ENCODE data around the gene RANBP1.

DNA sequence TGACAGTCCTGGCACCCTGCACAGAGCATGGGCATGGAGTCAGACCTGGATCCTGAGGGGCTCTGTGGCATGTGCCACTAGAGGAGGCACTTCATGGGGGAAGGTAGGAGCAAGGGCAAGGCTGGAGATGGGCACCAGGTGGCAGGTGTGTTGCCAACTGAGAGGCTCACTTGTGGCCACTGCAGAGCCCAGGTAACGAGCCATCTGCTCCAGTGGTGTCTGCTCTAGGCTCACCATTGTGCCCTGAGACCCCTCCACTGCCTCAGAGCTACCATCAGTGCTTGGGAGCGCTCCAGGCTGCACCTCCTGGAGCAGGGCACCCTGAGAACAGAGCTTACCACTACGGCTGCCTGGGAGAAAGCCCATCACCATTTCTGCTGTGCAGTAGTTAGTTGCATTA, 14.4 kb downstream of the RANBP1 start:
- TF ChIP-seq CHD1 (IDR thresholded peaks at IDR 0.05; ENCODE audit: low read depth, low read length) (no peak), POLR2A (IDR thresholded peaks at IDR 0.05; ENCODE audit: low read depth, low read length) (no peak), RFX5 (IDR thresholded peaks at IDR 0.05; ENCODE audit: low read depth, low read length) (no peak), MAZ (IDR thresholded peaks at IDR 0.05; ENCODE audit: borderline replicate concordance, low read depth, low read length) (no peak), FOS (IDR thresholded peaks at IDR 0.05; ENCODE audit: low read depth, low read length) (no peak), SMC3 (IDR thresholded peaks at IDR 0.05; ENCODE audit: low read depth, low read length) (no peak), RAD21 (IDR thresholded peaks at IDR 0.05; ENCODE audit: low read length) (no peak), CEBPB (IDR thresholded peaks at IDR 0.05; ENCODE audit: low read depth, low read length) (no peak), MAFK (IDR thresholded peaks at IDR 0.05; ENCODE audit: low read depth, low read length) (no peak)
- TF ChIP-seq, protein P1, sequence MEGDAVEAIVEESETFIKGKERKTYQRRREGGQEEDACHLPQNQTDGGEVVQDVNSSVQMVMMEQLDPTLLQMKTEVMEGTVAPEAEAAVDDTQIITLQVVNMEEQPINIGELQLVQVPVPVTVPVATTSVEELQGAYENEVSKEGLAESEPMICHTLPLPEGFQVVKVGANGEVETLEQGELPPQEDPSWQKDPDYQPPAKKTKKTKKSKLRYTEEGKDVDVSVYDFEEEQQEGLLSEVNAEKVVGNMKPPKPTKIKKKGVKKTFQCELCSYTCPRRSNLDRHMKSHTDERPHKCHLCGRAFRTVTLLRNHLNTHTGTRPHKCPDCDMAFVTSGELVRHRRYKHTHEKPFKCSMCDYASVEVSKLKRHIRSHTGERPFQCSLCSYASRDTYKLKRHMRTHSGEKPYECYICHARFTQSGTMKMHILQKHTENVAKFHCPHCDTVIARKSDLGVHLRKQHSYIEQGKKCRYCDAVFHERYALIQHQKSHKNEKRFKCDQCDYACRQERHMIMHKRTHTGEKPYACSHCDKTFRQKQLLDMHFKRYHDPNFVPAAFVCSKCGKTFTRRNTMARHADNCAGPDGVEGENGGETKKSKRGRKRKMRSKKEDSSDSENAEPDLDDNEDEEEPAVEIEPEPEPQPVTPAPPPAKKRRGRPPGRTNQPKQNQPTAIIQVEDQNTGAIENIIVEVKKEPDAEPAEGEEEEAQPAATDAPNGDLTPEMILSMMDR (conservative IDR thresholded peaks at IDR 0.05; ENCODE audit: low read depth, low read length), result no peak
- TF ChIP-seq, protein P2, sequence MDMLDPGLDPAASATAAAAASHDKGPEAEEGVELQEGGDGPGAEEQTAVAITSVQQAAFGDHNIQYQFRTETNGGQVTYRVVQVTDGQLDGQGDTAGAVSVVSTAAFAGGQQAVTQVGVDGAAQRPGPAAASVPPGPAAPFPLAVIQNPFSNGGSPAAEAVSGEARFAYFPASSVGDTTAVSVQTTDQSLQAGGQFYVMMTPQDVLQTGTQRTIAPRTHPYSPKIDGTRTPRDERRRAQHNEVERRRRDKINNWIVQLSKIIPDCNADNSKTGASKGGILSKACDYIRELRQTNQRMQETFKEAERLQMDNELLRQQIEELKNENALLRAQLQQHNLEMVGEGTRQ (IDR thresholded peaks at IDR 0.05; ENCODE audit: low read depth, low read length), result no peak

Data from IMR-90 (cell line).